Measurements from ENCODE around the gene LXN.

DNA sequence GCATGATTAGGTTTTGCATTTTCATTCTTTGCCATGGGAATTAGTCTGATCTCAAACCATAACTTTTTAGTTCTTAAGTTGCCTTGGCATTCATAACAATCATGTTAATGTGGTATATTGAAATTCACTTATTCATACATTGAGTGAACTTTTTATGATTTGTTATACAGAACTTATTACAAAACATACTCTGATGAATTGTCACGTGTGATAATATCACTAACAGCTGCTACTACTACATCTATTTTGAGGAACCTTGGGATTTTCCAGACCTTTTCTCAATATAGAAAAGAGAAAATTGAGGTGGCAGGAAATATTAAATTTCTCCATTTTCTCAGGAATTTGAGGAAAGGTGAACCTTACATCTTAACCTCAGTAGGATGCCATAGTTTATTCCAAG, 9.2 kb downstream of the LXN start:
- TF ChIP-seq GATA3 (IDR thresholded peaks at IDR 0.05; ENCODE audit: low read depth, low read length): no peak
- no peak for TF ChIP-seq GATA2 (IDR thresholded peaks at IDR 0.05; ENCODE audit: low read depth, low read length)
